Measurements from ENCODE around the gene SHKBP1. TPM values are rescaled to one million over a fixed set of nuclear protein-coding genes. Genes with fewer than 3 reads are reported as not detected.

SHKBP1 gene
- total and polyA plus RNA-seq, 2 of the 13 experiments (the other 11 are each of a cell fraction or from before 2014, with no cell fraction given) = 16.2 to 17.4 TPM

DNA sequence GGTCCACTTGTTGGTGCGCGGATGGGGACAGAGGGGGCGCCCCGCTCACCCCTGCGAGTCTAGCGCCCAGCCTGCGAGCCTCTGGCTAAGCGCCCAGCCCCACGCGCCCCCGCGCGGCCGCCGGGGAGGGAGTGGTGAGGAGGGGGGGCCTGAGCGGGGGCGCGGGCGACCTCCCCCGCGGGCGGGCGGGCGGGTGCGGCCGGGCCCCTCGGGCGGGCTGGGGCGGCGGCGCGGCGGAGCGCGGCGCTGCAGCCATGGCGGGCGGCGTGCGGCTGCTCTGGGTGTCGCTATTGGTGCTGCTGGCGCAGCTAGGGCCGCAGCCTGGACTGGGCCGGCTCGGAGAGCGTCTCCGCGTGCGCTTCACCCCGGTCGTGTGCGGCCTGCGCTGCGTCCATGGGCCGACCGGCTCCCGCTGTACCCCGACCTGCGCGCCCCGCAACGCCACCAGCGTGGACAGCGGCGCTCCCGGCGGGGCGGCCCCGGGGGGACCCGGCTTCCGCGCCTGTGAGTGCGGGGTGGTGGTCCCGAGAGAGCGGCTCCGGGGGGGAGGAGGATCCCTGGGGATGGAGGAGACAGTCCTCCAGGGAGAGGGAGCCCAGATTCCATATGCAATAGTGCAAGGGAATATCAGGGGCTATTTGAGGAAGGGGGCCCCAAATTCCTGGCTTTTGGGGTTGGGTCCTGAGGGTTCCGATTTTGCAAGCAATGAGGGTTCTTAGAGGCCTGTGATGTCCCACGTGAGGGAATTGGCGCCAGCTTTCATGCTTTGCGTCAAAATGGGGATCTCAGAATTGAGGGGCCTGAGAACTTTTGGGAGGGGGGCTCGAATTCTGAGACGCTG, 24.7 kb downstream of the SHKBP1 start, which contains the start of gene LTBP4:
Gene LTBP4, plus strand, starts transcription at position 236 of the 841 bp plus-strand sequence. Its CDS starts 19 bp downstream, at position 255.
- peaks cover 68% of the 10 kb centered on the region for H3K4me1 ChIP-seq (ENCODE audit: insufficient read depth, low read length)
- H3K27ac ChIP-seq (ENCODE audit: extremely low read length, insufficient read depth, low read length) = no peak within 1 kb of the TSS
- CTCF ChIA-PET (ENCODE audit: low intra/inter-chr PET ratio, low total read pairs) = interaction anchor here (1.6 to 6.8 kb wide), 2 partner anchors 33 to 60 kb away, joined by 5 to 37 read pairs; no protein-coding TSS in a partner anchor
- TF ChIP-seq, protein P1, sequence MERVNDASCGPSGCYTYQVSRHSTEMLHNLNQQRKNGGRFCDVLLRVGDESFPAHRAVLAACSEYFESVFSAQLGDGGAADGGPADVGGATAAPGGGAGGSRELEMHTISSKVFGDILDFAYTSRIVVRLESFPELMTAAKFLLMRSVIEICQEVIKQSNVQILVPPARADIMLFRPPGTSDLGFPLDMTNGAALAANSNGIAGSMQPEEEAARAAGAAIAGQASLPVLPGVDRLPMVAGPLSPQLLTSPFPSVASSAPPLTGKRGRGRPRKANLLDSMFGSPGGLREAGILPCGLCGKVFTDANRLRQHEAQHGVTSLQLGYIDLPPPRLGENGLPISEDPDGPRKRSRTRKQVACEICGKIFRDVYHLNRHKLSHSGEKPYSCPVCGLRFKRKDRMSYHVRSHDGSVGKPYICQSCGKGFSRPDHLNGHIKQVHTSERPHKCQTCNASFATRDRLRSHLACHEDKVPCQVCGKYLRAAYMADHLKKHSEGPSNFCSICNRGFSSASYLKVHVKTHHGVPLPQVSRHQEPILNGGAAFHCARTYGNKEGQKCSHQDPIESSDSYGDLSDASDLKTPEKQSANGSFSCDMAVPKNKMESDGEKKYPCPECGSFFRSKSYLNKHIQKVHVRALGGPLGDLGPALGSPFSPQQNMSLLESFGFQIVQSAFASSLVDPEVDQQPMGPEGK (CRISPR knock-in tag; IDR thresholded peaks at IDR 0.05) = peak; percentile 83
- TF ChIP-seq FOXA3 (CRISPR knock-in tag; IDR thresholded peaks at IDR 0.05) = no peak
- TF ChIP-seq, protein P2, sequence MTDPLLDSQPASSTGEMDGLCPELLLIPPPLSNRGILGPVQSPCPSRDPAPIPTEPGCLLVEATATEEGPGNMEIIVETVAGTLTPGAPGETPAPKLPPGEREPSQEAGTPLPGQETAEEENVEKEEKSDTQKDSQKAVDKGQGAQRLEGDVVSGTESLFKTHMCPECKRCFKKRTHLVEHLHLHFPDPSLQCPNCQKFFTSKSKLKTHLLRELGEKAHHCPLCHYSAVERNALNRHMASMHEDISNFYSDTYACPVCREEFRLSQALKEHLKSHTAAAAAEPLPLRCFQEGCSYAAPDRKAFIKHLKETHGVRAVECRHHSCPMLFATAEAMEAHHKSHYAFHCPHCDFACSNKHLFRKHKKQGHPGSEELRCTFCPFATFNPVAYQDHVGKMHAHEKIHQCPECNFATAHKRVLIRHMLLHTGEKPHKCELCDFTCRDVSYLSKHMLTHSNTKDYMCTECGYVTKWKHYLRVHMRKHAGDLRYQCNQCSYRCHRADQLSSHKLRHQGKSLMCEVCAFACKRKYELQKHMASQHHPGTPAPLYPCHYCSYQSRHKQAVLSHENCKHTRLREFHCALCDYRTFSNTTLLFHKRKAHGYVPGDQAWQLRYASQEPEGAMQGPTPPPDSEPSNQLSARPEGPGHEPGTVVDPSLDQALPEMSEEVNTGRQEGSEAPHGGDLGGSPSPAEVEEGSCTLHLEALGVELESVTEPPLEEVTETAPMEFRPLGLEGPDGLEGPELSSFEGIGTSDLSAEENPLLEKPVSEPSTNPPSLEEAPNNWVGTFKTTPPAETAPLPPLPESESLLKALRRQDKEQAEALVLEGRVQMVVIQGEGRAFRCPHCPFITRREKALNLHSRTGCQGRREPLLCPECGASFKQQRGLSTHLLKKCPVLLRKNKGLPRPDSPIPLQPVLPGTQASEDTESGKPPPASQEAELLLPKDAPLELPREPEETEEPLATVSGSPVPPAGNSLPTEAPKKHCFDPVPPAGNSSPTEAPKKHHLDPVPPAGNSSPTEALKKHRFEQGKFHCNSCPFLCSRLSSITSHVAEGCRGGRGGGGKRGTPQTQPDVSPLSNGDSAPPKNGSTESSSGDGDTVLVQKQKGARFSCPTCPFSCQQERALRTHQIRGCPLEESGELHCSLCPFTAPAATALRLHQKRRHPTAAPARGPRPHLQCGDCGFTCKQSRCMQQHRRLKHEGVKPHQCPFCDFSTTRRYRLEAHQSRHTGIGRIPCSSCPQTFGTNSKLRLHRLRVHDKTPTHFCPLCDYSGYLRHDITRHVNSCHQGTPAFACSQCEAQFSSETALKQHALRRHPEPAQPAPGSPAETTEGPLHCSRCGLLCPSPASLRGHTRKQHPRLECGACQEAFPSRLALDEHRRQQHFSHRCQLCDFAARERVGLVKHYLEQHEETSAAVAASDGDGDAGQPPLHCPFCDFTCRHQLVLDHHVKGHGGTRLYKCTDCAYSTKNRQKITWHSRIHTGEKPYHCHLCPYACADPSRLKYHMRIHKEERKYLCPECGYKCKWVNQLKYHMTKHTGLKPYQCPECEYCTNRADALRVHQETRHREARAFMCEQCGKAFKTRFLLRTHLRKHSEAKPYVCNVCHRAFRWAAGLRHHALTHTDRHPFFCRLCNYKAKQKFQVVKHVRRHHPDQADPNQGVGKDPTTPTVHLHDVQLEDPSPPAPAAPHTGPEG (CRISPR knock-in tag; IDR thresholded peaks at IDR 0.05) = 0 out of 2 replicates have a peak, but pooled peaks have one; percentile 46
- TF ChIP-seq ETV6 (CRISPR knock-in tag; conservative IDR thresholded peaks at IDR 0.05) = no peak
- TF ChIP-seq YY1 (IDR thresholded peaks at IDR 0.05; ENCODE audit: insufficient read depth, insufficient replicate concordance, low read depth, low read length) = no peak
- TF ChIP-seq KDM5B (CRISPR knock-in tag; IDR thresholded peaks at IDR 0.05; ENCODE audit: borderline replicate concordance) = peak; percentile 33; the same call in 1 of the 2 replicates
- 0 out of 2 replicates have a peak, but pooled peaks have one; percentile 25 for TF ChIP-seq ZNF331 (CRISPR knock-in tag; IDR thresholded peaks at IDR 0.05)
- TF ChIP-seq HMG20A (CRISPR knock-in tag; IDR thresholded peaks at IDR 0.05; ENCODE audit: borderline replicate concordance) = no peak
- peak; percentile 44 for TF ChIP-seq ZNF687 (CRISPR knock-in tag; IDR thresholded peaks at IDR 0.05)
- TF ChIP-seq NFYC (CRISPR knock-in tag; IDR thresholded peaks at IDR 0.05) = no peak

More for the DNA sequence above, 24.7 kb downstream of the SHKBP1 start, which contains the start of gene LTBP4:
- in situ Hi-C loops (cut with HindIII; ENCODE audit: extremely low pct_ligation_motif_present, low pct_unique_long_range_greater_than_20kb) (loop anchor here (5.0 kb wide), 1 partner anchor 69 kb away; no protein-coding TSS in a partner anchor), intact Hi-C loops (cut with micrococcal nuclease; ENCODE audit: unreplicated experiment) (no loop called here)
- BruUV-seq (replicated peaks) = no TSS peak
- Histone ChIP-seq H4K20me1 (ENCODE audit: insufficient read depth, low read length) (peaks cover 5% of the 10 kb centered on the region), H3K4me2 (ENCODE audit: low read depth, low read length) (peak within 1 kb of the TSS; percentile 84), H2AFZ (ENCODE audit: low read length) (no peak within 1 kb of the TSS), H3K9me3 (ENCODE audit: low read length) (no peaks in the 10 kb centered on the region), H3K9ac (ENCODE audit: insufficient read depth, low read depth, low read length) (peak within 1 kb of the TSS; percentile 29; the same call in 1 of the 2 replicates), H3K36me3 (replicated peaks in 1 of 2; ENCODE audit: control insufficient read depth in 1 of 2, insufficient read depth in 2 of 2, low read length in 2 of 2) (no peaks in the 10 kb centered on the region), H3K27me3 (ENCODE audit: control insufficient read depth in 1 of 2, insufficient read depth in 2 of 2, low read length in 2 of 2) (peaks cover 6 to 58% of the 10 kb centered on the region in 2 experiments; a peak in 3 of 5 replicates), H3K79me2 (ENCODE audit: insufficient read depth, low read length) (no peaks in the 10 kb centered on the region), H3K4me3 (replicated peaks in 1 of 3; ENCODE audit: insufficient read depth in 1 of 3, low read depth in 2 of 3, low read length in 3 of 3) (peak within 1 kb of the TSS; percentile 21 to 67 (median 43); a peak in 5 of 6 replicates)
- no peak for FAIRE-seq
- POLR2A ChIA-PET = interaction anchor here (1.1 kb wide), 1 partner anchor 31 kb away, joined by 3 read pairs; no protein-coding TSS in a partner anchor
- 20% methylated on average over 17 of the region's 82 CpGs for WGBS (ENCODE audit: low lambda C conversion rate)
- DNase-seq (ENCODE audit: low spot score) = no peak
- ATAC-seq = peak; percentile 4; the same call in 1 of the 3 replicates
